SK-N-SH treated with all-trans-retinoic acid at 6 μM for 48 hours (cell line): ENCODE data around the gene CCR9.

Experiments used
- CSDC2 ChIP-seq: fragments of 250-450 bp; sonication (Bioruptor Pico); IDR thresholded peaks from 2 replicates; pipeline ENCODE4 v1.5.0; 2020; ENCODE audit warnings: mild to moderate bottlenecking, moderate library complexity
- ESRRG ChIP-seq: fragments of 250-450 bp; sonication (Bioruptor Pico); IDR thresholded peaks from 2 replicates; pipeline ENCODE4 v1.6.1; 2021; ENCODE audit warnings: mild to moderate bottlenecking
- ZFP3 ChIP-seq: fragments of 250-450 bp; sonication (Bioruptor Pico); IDR thresholded peaks from 2 replicates; pipeline ENCODE4 v1.5.0; 2020; ENCODE audit warnings: mild to moderate bottlenecking, moderate library complexity
- ZFP30 ChIP-seq: fragments of 450-650 bp; formaldehyde crosslinking; IDR thresholded peaks from 2 replicates; pipeline ENCODE4 v1.5.0; 2022; ENCODE audit warnings: mild to moderate bottlenecking, moderate library complexity
- ZNF565 ChIP-seq: fragments of 450-650 bp; formaldehyde crosslinking; conservative IDR thresholded peaks from 2 replicates; pipeline ENCODE4 v1.5.0; 2020; ENCODE audit warnings: low read depth, mild to moderate bottlenecking, moderate library complexity
- ZNF8 ChIP-seq: fragments of 450-650 bp; formaldehyde crosslinking; IDR thresholded peaks from 2 replicates; pipeline ENCODE4 v1.5.0; 2020; ENCODE audit warnings: mild to moderate bottlenecking, moderate library complexity
- TF ChIP-seq, protein P1 (sequence below): fragments of 250-450 bp; sonication (Bioruptor Pico); IDR thresholded peaks from 2 replicates; pipeline ENCODE4 v1.8.0; 2020; ENCODE audit warnings: mild to moderate bottlenecking, moderate library complexity, borderline replicate concordance
- TF ChIP-seq, protein P2 (sequence below): fragments of 250-450 bp; sonication (Bioruptor Pico); IDR thresholded peaks from 2 replicates; pipeline ENCODE4 v1.8.0; 2021; ENCODE audit warnings: low read depth, mild to moderate bottlenecking, moderate library complexity, borderline replicate concordance
- TF ChIP-seq, protein P3 (sequence below): fragments of 250-450 bp; sonication (Bioruptor Pico); IDR thresholded peaks from 2 replicates; pipeline ENCODE4 v1.5.0; 2020; ENCODE audit warnings: mild to moderate bottlenecking, moderate library complexity
- TF ChIP-seq, protein P4 (sequence below): fragments of 250-450 bp; sonication (Bioruptor Pico); IDR thresholded peaks from 2 replicates; pipeline ENCODE4 v1.5.1; 2020; ENCODE audit warnings: low read depth, mild to moderate bottlenecking, moderate library complexity

DNA sequence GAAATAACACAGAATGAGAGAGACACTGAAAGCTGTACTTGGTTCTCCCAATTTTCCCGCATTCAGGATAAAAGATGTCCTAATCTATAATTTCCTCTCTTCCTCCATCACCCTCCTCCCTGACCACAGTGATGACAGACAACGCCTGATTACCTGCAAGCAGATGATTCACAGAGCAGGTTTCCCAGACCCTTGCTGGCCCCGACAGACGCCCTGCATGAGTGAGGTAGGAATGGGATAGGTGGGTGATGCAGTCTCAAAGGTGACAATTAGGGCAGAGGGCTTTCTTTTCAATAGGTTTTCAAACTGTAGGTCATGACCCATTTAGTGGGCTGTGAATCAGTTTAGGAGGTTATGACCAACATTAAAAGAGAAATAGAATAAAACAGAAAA is 51.7 kb downstream of the CCR9 start:
- TF ChIP-seq ZFP30 (CRISPR knock-in tag) (no peak), ZNF565 (CRISPR knock-in tag) (no peak), ESRRG (no peak), ZFP3 (CRISPR knock-in tag) (no peak), CSDC2 (CRISPR knock-in tag) (no peak), ZNF8 (CRISPR knock-in tag) (no peak)
- TF ChIP-seq, protein P1, sequence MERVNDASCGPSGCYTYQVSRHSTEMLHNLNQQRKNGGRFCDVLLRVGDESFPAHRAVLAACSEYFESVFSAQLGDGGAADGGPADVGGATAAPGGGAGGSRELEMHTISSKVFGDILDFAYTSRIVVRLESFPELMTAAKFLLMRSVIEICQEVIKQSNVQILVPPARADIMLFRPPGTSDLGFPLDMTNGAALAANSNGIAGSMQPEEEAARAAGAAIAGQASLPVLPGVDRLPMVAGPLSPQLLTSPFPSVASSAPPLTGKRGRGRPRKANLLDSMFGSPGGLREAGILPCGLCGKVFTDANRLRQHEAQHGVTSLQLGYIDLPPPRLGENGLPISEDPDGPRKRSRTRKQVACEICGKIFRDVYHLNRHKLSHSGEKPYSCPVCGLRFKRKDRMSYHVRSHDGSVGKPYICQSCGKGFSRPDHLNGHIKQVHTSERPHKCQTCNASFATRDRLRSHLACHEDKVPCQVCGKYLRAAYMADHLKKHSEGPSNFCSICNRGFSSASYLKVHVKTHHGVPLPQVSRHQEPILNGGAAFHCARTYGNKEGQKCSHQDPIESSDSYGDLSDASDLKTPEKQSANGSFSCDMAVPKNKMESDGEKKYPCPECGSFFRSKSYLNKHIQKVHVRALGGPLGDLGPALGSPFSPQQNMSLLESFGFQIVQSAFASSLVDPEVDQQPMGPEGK: no peak
- TF ChIP-seq, protein P2, sequence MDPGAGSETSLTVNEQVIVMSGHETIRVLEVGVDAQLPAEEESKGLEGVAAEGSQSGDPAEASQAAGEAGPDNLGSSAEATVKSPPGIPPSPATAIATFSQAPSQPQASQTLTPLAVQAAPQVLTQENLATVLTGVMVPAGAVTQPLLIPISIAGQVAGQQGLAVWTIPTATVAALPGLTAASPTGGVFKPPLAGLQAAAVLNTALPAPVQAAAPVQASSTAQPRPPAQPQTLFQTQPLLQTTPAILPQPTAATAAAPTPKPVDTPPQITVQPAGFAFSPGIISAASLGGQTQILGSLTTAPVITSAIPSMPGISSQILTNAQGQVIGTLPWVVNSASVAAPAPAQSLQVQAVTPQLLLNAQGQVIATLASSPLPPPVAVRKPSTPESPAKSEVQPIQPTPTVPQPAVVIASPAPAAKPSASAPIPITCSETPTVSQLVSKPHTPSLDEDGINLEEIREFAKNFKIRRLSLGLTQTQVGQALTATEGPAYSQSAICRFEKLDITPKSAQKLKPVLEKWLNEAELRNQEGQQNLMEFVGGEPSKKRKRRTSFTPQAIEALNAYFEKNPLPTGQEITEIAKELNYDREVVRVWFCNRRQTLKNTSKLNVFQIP: no peak
- TF ChIP-seq, protein P3, sequence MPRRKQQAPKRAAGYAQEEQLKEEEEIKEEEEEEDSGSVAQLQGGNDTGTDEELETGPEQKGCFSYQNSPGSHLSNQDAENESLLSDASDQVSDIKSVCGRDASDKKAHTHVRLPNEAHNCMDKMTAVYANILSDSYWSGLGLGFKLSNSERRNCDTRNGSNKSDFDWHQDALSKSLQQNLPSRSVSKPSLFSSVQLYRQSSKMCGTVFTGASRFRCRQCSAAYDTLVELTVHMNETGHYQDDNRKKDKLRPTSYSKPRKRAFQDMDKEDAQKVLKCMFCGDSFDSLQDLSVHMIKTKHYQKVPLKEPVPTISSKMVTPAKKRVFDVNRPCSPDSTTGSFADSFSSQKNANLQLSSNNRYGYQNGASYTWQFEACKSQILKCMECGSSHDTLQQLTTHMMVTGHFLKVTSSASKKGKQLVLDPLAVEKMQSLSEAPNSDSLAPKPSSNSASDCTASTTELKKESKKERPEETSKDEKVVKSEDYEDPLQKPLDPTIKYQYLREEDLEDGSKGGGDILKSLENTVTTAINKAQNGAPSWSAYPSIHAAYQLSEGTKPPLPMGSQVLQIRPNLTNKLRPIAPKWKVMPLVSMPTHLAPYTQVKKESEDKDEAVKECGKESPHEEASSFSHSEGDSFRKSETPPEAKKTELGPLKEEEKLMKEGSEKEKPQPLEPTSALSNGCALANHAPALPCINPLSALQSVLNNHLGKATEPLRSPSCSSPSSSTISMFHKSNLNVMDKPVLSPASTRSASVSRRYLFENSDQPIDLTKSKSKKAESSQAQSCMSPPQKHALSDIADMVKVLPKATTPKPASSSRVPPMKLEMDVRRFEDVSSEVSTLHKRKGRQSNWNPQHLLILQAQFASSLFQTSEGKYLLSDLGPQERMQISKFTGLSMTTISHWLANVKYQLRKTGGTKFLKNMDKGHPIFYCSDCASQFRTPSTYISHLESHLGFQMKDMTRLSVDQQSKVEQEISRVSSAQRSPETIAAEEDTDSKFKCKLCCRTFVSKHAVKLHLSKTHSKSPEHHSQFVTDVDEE (CRISPR knock-in tag): no peak
- TF ChIP-seq, protein P4, sequence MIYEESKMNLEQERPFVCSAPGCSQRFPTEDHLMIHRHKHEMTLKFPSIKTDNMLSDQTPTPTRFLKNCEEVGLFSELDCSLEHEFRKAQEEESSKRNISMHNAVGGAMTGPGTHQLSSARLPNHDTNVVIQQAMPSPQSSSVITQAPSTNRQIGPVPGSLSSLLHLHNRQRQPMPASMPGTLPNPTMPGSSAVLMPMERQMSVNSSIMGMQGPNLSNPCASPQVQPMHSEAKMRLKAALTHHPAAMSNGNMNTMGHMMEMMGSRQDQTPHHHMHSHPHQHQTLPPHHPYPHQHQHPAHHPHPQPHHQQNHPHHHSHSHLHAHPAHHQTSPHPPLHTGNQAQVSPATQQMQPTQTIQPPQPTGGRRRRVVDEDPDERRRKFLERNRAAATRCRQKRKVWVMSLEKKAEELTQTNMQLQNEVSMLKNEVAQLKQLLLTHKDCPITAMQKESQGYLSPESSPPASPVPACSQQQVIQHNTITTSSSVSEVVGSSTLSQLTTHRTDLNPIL (CRISPR knock-in tag): no peak
